ENCODE data around the gene CIB4.

CIB4 gene

GRCh38 chr2:26621469-26622199, 19.5 kb downstream of the CIB4 start:
- DNase-seq (ENCODE audit: low read depth, low spot score), result no peak

GRCh38 chr2:26620031-26620605, 21.0 kb downstream of the CIB4 start:
- DNase-seq (ENCODE audit: low read depth, low spot score), result no peak

- no peak for DNase-seq (ENCODE audit: low read depth, low spot score)
Observed at GRCh38 chr2:26619521-26619951, 21.6 kb downstream of the CIB4 start.

GRCh38 chr2:26619096-26619495, 22.1 kb downstream of the CIB4 start:
- DNase-seq (ENCODE audit: low read depth, low spot score), result no peak

GRCh38 chr2:26618611-26619010, 22.6 kb downstream of the CIB4 start:
- no peak for DNase-seq (ENCODE audit: low read depth, low spot score)

- DNase-seq (ENCODE audit: low read depth, low spot score), result no peak
Observed at GRCh38 chr2:26617588-26618083, 23.5 kb downstream of the CIB4 start.

- DNase-seq (ENCODE audit: low read depth, low spot score), result no peak
Observed at GRCh38 chr2:26616706-26617587, 24.2 kb downstream of the CIB4 start.

GRCh38 chr2:26615860-26616705, 25.1 kb downstream of the CIB4 start:
- no peak for DNase-seq (ENCODE audit: low read depth, low spot score)

GRCh38 chr2:26615336-26615859, 25.8 kb downstream of the CIB4 start:
- DNase-seq (ENCODE audit: low read depth, low spot score), result peak; percentile 28

GRCh38 chr2:26614216-26615138, 26.7 kb downstream of the CIB4 start:
- no peak for DNase-seq (ENCODE audit: low read depth, low spot score)

GRCh38 chr2:26613241-26614215, 27.6 kb downstream of the CIB4 start:
- no peak for DNase-seq (ENCODE audit: low read depth, low spot score)

GRCh38 chr2:26612522-26613240, 28.5 kb downstream of the CIB4 start:
- DNase-seq (ENCODE audit: low read depth, low spot score), result no peak

GRCh38 chr2:26612034-26612433, 29.1 kb downstream of the CIB4 start:
- no peak for DNase-seq (ENCODE audit: low read depth, low spot score)

GRCh38 chr2:26610504-26611335, 30.4 kb downstream of the CIB4 start:
- DNase-seq (ENCODE audit: low read depth, low spot score), result no peak

GRCh38 chr2:26609839-26610277, 31.3 kb downstream of the CIB4 start:
- DNase-seq (ENCODE audit: low read depth, low spot score), result no peak

- DNase-seq (ENCODE audit: low read depth, low spot score), result no peak
Observed at GRCh38 chr2:26609205-26609631, 31.9 kb downstream of the CIB4 start.

- no peak for DNase-seq (ENCODE audit: low read depth, low spot score)
Observed at GRCh38 chr2:26608557-26608956, 32.6 kb downstream of the CIB4 start.
